ENCODE results near the gene EDARADD.

EDARADD gene

DNA sequence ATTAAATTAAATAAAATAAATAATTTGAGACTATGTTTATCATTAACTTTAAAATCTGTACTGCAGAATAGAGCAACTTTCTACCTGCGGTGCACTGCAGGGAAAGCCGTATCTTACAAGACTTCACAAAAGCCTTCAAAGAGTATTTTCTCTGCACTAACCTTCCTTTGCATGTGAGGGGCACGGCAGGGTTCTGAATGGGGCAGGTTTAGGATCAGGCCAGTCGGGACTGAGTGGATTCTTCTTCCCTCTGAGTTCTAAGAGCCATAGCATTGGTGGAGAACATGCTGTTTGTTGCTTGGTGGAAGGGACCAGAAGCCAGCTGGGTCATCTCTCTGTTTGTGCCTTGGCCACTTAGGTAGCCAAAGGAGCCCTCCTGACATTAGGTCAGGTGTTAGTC, 74.5 kb downstream of the EDARADD start:
- Histone ChIP-seq H3K27ac (ENCODE audit: insufficient read depth in 1 of 2, low read depth in 1 of 2, low read length in 2 of 2, poor library complexity in 1 of 2, severe bottlenecking in 2 of 2) (no peak overlapping the region), H3K36me3 (ENCODE audit: control insufficient read depth in 4 of 4, insufficient read depth in 4 of 4, low read length in 3 of 4) (peaks cover 0 to 2% (median under 1%) of the 10 kb centered on the region in 4 experiments), H3K9me3 (ENCODE audit: control extremely low read depth in 1 of 5, control insufficient read depth in 4 of 5, insufficient read depth in 2 of 5, low read depth in 1 of 5, low read length in 4 of 5) (no peaks in the 10 kb centered on the region), H3K4me3 (ENCODE audit: control insufficient read depth in 1 of 7, extremely low read depth in 1 of 7, insufficient read depth in 4 of 7, low read depth in 2 of 7, low read length in 6 of 7) (no peak overlapping the region), H3K4me1 (ENCODE audit: control extremely low read depth in 1 of 4, control insufficient read depth in 4 of 4, insufficient read depth in 4 of 4, low read length in 3 of 4) (peaks cover 0 to 7% (median 2%) of the 10 kb centered on the region in 4 experiments), H3K27me3 (replicated peaks in 2 of 5; ENCODE audit: control insufficient read depth in 4 of 5, insufficient read depth in 5 of 5, low read length in 4 of 5) (no peaks in the 10 kb centered on the region)
- POLR2A ChIA-PET: no interaction called here
- no peak for DNase-seq
- WGBS (ENCODE audit: insufficient coverage): 100% methylated on average over 3 of the region's 4 CpGs
- CTCF ChIA-PET: interaction anchor here (1.5 kb wide), 1 partner anchor 17 kb away, joined by 3 read pairs; no protein-coding TSS in a partner anchor

DNA sequence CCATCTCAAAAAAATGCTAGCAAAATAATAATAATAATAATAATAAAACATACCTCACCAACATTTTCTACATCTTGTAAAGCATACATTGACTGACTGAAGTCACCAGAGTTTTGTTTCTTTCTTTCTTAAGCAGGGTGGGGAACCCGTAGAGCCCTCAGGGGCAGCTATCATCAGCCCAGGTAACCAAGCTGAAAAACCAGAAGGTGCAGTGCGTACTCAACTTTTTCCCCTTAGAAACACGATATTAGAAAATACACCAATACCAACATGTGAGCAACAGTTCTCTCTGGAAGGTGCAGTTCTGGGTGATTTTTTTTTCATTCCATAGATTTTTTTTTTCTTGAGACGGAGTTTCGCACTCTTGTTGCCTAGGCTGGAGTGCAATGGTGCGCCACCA, 75.4 kb downstream of the EDARADD start:
- Histone ChIP-seq H3K9me3 (ENCODE audit: control extremely low read depth in 1 of 5, control insufficient read depth in 4 of 5, insufficient read depth in 2 of 5, low read depth in 1 of 5, low read length in 4 of 5) (no peaks in the 10 kb centered on the region), H3K27me3 (replicated peaks in 2 of 5; ENCODE audit: control insufficient read depth in 4 of 5, insufficient read depth in 5 of 5, low read length in 4 of 5) (no peaks in the 10 kb centered on the region), H3K4me3 (ENCODE audit: control insufficient read depth in 1 of 7, extremely low read depth in 1 of 7, insufficient read depth in 4 of 7, low read depth in 2 of 7, low read length in 6 of 7) (no peak overlapping the region), H3K4me1 (ENCODE audit: control extremely low read depth in 1 of 4, control insufficient read depth in 4 of 4, insufficient read depth in 4 of 4, low read length in 3 of 4) (peaks cover 0 to 7% (median 2%) of the 10 kb centered on the region in 4 experiments), H3K27ac (ENCODE audit: insufficient read depth in 1 of 2, low read depth in 1 of 2, low read length in 2 of 2, poor library complexity in 1 of 2, severe bottlenecking in 2 of 2) (no peak overlapping the region), H3K36me3 (ENCODE audit: control insufficient read depth in 4 of 4, insufficient read depth in 4 of 4, low read length in 3 of 4) (peaks cover 0 to 2% (median 0%) of the 10 kb centered on the region in 4 experiments)
- ChIA-PET POLR2A (no interaction called here), CTCF (no interaction called here)
- WGBS (ENCODE audit: insufficient coverage): 94% methylated on average over 2 of the region's 6 CpGs
- no peak for DNase-seq

DNA sequence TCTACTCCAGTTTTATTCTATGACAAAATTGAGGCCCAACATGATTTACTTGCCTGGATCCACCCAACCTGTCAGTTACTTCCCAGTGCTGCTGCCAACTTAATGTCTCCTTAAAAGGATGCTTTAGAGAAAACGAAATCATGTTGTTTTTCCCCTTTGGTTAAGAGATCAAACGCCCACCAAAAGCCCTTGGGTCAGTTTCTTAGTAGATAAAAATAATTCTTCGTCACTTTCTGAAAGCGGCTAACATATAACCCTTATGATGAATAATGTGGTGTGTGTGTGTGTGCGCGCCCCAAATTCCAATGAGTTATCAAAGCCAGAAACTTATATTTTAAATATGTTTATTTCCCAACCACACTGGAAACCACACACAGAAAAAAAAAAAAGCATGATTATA, 77.0 kb downstream of the EDARADD start:
- H3K27ac ChIP-seq (ENCODE audit: insufficient read depth in 1 of 2, low read depth in 1 of 2, low read length in 2 of 2, poor library complexity in 1 of 2, severe bottlenecking in 2 of 2): no peak overlapping the region
- ChIA-PET POLR2A (no interaction called here), CTCF (interaction anchor here (0.6 kb wide), 1 partner anchor 93 kb away, joined by 3 read pairs; no protein-coding TSS in a partner anchor)
- WGBS (ENCODE audit: insufficient coverage): no CpG with 5 or more reads among the region's 6 CpGs
- H3K36me3 ChIP-seq (ENCODE audit: control insufficient read depth in 4 of 4, insufficient read depth in 4 of 4, low read length in 3 of 4): peaks cover 0 to 2% (median 0%) of the 10 kb centered on the region in 4 experiments
- H3K4me3 ChIP-seq (ENCODE audit: control insufficient read depth in 1 of 7, extremely low read depth in 1 of 7, insufficient read depth in 4 of 7, low read depth in 2 of 7, low read length in 6 of 7): no peak overlapping the region
- DNase-seq: no peak
- H3K4me1 ChIP-seq (ENCODE audit: control extremely low read depth in 1 of 4, control insufficient read depth in 4 of 4, insufficient read depth in 4 of 4, low read length in 3 of 4): no peaks in the 10 kb centered on the region
- H3K27me3 ChIP-seq (replicated peaks in 2 of 5; ENCODE audit: control insufficient read depth in 4 of 5, insufficient read depth in 5 of 5, low read length in 4 of 5): no peaks in the 10 kb centered on the region
- no peaks in the 10 kb centered on the region for H3K9me3 ChIP-seq (ENCODE audit: control extremely low read depth in 1 of 5, control insufficient read depth in 4 of 5, insufficient read depth in 2 of 5, low read depth in 1 of 5, low read length in 4 of 5)

DNA sequence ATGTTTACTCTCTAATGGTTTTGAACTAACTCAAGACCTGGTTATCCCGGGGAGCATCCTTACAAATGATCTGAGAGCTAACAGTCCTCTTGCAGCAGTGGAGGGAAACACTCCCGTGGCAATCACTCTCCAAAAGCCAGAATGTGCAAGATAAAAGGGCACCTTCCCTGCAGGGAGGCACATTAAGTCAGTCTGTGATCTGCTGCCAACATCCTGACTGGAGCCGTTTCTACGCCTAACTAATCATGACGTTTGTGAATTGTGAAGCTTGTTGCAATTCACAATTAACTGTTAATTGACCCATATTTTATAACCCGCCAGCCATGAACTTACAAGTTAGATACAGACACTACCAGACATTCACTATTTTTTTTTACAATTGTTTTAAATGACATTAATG, 77.6 kb downstream of the EDARADD start:
- Histone ChIP-seq H3K4me1 (ENCODE audit: control extremely low read depth in 1 of 4, control insufficient read depth in 4 of 4, insufficient read depth in 4 of 4, low read length in 3 of 4) (no peaks in the 10 kb centered on the region), H3K9me3 (ENCODE audit: control extremely low read depth in 1 of 5, control insufficient read depth in 4 of 5, insufficient read depth in 2 of 5, low read depth in 1 of 5, low read length in 4 of 5) (no peaks in the 10 kb centered on the region), H3K4me3 (ENCODE audit: control insufficient read depth in 1 of 7, extremely low read depth in 1 of 7, insufficient read depth in 4 of 7, low read depth in 2 of 7, low read length in 6 of 7) (no peak overlapping the region), H3K27ac (ENCODE audit: insufficient read depth in 1 of 2, low read depth in 1 of 2, low read length in 2 of 2, poor library complexity in 1 of 2, severe bottlenecking in 2 of 2) (no peak overlapping the region), H3K27me3 (replicated peaks in 2 of 5; ENCODE audit: control insufficient read depth in 4 of 5, insufficient read depth in 5 of 5, low read length in 4 of 5) (no peaks in the 10 kb centered on the region), H3K36me3 (ENCODE audit: control insufficient read depth in 4 of 4, insufficient read depth in 4 of 4, low read length in 3 of 4) (no peaks in the 10 kb centered on the region)
- DNase-seq: no peak
- WGBS (ENCODE audit: insufficient coverage): 96% methylated on average over 6 of the region's 6 CpGs
- POLR2A ChIA-PET: no interaction called here
- CTCF ChIA-PET: interaction anchor here (0.6 to 1.5 kb wide), 2 partner anchors 20 to 94 kb away, joined by 3 to 4 read pairs; no protein-coding TSS in a partner anchor

DNA sequence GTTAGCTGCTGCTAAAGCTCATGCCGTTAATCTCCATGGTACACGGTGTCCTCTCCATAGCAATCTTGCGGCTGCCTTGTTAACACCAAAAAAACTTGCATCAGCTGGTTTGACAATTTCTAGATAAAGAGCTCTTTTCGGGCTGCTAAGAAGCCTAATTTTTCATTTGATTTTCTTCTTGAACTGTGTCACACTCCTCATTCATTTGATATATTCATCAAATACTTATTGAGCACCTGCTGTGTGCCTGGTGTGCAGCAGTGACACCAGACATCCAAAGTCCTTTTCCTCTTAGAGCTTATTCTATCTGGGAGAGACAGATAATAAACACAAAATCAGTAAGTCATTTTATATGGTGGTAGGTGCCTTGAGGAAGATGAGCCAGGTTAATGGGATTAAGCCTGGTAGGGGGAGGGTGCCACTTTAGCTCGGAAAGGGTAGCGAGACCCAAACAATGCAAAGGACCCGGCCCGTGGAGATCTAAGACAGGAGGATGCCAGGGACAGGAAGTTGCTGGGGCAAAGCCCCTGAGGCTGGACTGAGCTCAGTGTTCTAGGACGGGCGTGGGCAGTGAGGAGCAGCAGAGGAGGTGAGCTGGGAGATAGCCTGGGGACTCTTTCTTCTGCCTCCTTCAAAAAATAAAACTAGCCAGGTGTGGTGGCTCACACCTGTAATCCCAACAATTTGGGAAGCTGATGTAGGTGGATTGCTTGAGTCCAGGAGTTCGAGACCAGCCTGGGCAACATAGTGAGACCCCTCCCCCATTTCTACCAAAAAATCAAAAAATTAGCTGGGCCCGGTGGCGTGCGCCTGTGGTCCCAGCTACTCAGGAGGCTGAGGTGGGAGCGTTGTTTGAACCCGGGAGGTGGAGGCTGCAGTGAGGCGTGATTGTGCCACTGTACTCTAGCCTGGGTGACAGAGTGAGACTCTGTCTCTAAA, 79.0 kb downstream of the EDARADD start:
- H3K27ac ChIP-seq (ENCODE audit: insufficient read depth in 1 of 2, low read depth in 1 of 2, low read length in 2 of 2, poor library complexity in 1 of 2, severe bottlenecking in 2 of 2): no peak overlapping the region
- CTCF ChIA-PET: interaction anchor here (1.5 to 1.7 kb wide), 2 partner anchors 17 to 22 kb away, joined by 4 to 6 read pairs; no protein-coding TSS in a partner anchor
- no peaks in the 10 kb centered on the region for H3K27me3 ChIP-seq (replicated peaks in 2 of 5; ENCODE audit: control insufficient read depth in 4 of 5, insufficient read depth in 5 of 5, low read length in 4 of 5)
- H3K9me3 ChIP-seq (ENCODE audit: control extremely low read depth in 1 of 5, control insufficient read depth in 4 of 5, insufficient read depth in 2 of 5, low read depth in 1 of 5, low read length in 4 of 5): peaks cover 0 to 3% (median 0%) of the 10 kb centered on the region in 5 experiments
- POLR2A ChIA-PET: no interaction called here
- WGBS (ENCODE audit: insufficient coverage): 87% methylated on average over 14 of the region's 17 CpGs
- no peaks in the 10 kb centered on the region for H3K4me1 ChIP-seq (ENCODE audit: control extremely low read depth in 1 of 4, control insufficient read depth in 4 of 4, insufficient read depth in 4 of 4, low read length in 3 of 4)
- H3K4me3 ChIP-seq (ENCODE audit: control insufficient read depth in 1 of 7, extremely low read depth in 1 of 7, insufficient read depth in 4 of 7, low read depth in 2 of 7, low read length in 6 of 7): no peak overlapping the region
- no peak for DNase-seq
- H3K36me3 ChIP-seq (ENCODE audit: control insufficient read depth in 4 of 4, insufficient read depth in 4 of 4, low read length in 3 of 4): no peaks in the 10 kb centered on the region

DNA sequence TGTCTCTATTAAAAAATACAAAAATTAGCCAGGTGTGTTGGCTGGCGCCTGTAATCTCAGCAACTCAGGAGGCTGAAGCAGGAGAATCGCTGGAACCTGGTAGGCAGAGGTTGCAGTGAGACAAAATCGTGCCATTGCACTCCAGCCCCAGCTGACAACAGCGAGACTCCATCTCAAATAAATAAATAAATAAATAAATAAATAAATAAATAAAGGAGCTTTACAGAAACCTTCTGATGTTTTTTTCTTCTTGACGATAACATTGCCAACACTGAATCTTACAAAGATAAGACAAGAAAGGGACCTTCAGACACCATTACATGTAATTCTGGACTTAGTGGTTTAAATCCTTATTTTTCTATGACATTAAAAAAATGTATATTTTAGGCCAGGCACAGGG, 81.9 kb downstream of the EDARADD start:
- CTCF ChIA-PET: no interaction called here
- no CpG with 5 or more reads among the region's 5 CpGs for WGBS (ENCODE audit: insufficient coverage)
- POLR2A ChIA-PET: no interaction called here
- no peaks in the 10 kb centered on the region for H3K4me1 ChIP-seq (ENCODE audit: control extremely low read depth in 1 of 4, control insufficient read depth in 4 of 4, insufficient read depth in 4 of 4, low read length in 3 of 4)
- H3K27ac ChIP-seq (ENCODE audit: insufficient read depth in 1 of 2, low read depth in 1 of 2, low read length in 2 of 2, poor library complexity in 1 of 2, severe bottlenecking in 2 of 2): no peak overlapping the region
- H3K4me3 ChIP-seq (ENCODE audit: control insufficient read depth in 1 of 7, extremely low read depth in 1 of 7, insufficient read depth in 4 of 7, low read depth in 2 of 7, low read length in 6 of 7): no peak overlapping the region
- DNase-seq: no peak
- peaks cover 0 to 3% (median 0%) of the 10 kb centered on the region in 5 experiments for H3K9me3 ChIP-seq (ENCODE audit: control extremely low read depth in 1 of 5, control insufficient read depth in 4 of 5, insufficient read depth in 2 of 5, low read depth in 1 of 5, low read length in 4 of 5)
- no peaks in the 10 kb centered on the region for H3K27me3 ChIP-seq (replicated peaks in 2 of 5; ENCODE audit: control insufficient read depth in 4 of 5, insufficient read depth in 5 of 5, low read length in 4 of 5)
- no peaks in the 10 kb centered on the region for H3K36me3 ChIP-seq (ENCODE audit: control insufficient read depth in 4 of 4, insufficient read depth in 4 of 4, low read length in 3 of 4)

DNA sequence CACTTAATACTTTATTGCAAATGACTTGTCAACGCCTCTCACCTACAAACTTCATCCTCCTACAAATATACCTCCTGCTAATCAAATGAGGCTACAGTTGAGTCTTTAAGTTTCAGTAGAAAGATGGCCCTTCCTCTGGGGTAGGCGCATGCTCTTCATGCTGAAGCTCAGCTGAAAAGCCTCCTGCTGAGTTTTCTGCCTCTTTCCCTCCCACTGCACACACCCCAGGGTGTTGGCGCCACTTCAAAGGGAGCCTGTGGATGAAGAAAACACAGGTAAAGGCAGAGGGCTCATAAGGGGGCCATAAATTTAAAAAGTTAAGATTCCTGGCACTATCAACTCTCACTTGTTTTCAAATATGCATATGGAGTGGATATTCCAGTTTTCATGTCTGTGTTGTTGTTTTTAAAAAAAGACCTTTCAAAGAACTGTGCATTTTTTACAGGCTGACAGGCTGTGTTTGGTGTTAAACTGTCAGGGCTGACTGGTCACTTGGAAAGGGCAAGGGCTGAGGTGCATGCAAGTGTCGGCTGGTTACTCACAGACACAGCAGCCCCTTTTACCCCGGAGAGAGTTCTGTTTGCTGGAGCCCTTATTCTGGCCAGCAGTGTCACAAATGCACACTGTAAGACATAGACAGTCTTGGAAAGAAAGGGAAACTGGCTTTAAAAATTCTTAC, 86.8 kb downstream of the EDARADD start:
- H3K4me3 ChIP-seq (ENCODE audit: control insufficient read depth in 1 of 7, extremely low read depth in 1 of 7, insufficient read depth in 4 of 7, low read depth in 2 of 7, low read length in 6 of 7): no peak overlapping the region
- ChIA-PET CTCF (no interaction called here), POLR2A (no interaction called here)
- H3K4me1 ChIP-seq (ENCODE audit: control extremely low read depth in 1 of 4, control insufficient read depth in 4 of 4, insufficient read depth in 4 of 4, low read length in 3 of 4): no peaks in the 10 kb centered on the region
- H3K36me3 ChIP-seq (ENCODE audit: control insufficient read depth in 4 of 4, insufficient read depth in 4 of 4, low read length in 3 of 4): peaks cover 0 to 18% (median 6%) of the 10 kb centered on the region in 4 experiments
- DNase-seq: no peak
- no peak overlapping the region for H3K27ac ChIP-seq (ENCODE audit: insufficient read depth in 1 of 2, low read depth in 1 of 2, low read length in 2 of 2, poor library complexity in 1 of 2, severe bottlenecking in 2 of 2)
- H3K27me3 ChIP-seq (replicated peaks in 2 of 5; ENCODE audit: control insufficient read depth in 4 of 5, insufficient read depth in 5 of 5, low read length in 4 of 5): no peaks in the 10 kb centered on the region
- 100% methylated on average over 3 of the region's 5 CpGs for WGBS (ENCODE audit: insufficient coverage)
- peaks cover 0 to 3% (median 0%) of the 10 kb centered on the region in 5 experiments for H3K9me3 ChIP-seq (ENCODE audit: control extremely low read depth in 1 of 5, control insufficient read depth in 4 of 5, insufficient read depth in 2 of 5, low read depth in 1 of 5, low read length in 4 of 5)

Data from common myeloid progenitor, CD34-positive (primary cell).